DMS153 treated with DMSO at 0.1 percent for 48 hours (cell line): ENCODE measurements around the gene SNAP91.
"Not testable (repeated sequence)": the region's sequence is repeated elsewhere in the genome, so short reads cannot be mapped to it uniquely, and the experiment has no call there.

Experiments
- DNase-seq: peaks from one replicate; lab custom pipeline; 2025; ENCODE audit not compliant: unreplicated experiment; lab: John Stamatoyannopoulos, UW

The SNAP91 gene

GRCh38 chr6:83633609-83634008 is 75.3 kb downstream of the SNAP91 start:
- no peak for DNase-seq

- DNase-seq = no peak
Measured at GRCh38 chr6:83633149-83633548, 75.8 kb downstream of the SNAP91 start.

- DNase-seq = not testable (repeated sequence)
Measured at GRCh38 chr6:83629908-83630307, 79.0 kb downstream of the SNAP91 start.

GRCh38 chr6:83615025-83615999 is 93.6 kb downstream of the SNAP91 start:
- peak; percentile 50 for DNase-seq

- DNase-seq = no peak
Measured at GRCh38 chr6:83613378-83613777, 95.5 kb downstream of the SNAP91 start.

- DNase-seq = peak; percentile 51
Measured at GRCh38 chr6:83609248-83609647, 99.7 kb downstream of the SNAP91 start.

- DNase-seq = no peak
Measured at GRCh38 chr6:83605517-83605916, 103.4 kb downstream of the SNAP91 start.

GRCh38 chr6:83603551-83603950 is 105.3 kb downstream of the SNAP91 start:
- DNase-seq = no peak

GRCh38 chr6:83601119-83601518 is 107.8 kb downstream of the SNAP91 start:
- DNase-seq = no peak

- no peak for DNase-seq
Measured at GRCh38 chr6:83600459-83600858, 108.4 kb downstream of the SNAP91 start.

GRCh38 chr6:83597511-83597910 is 111.4 kb downstream of the SNAP91 start:
- no peak for DNase-seq

GRCh38 chr6:83597051-83597450 is 111.8 kb downstream of the SNAP91 start:
- DNase-seq = no peak

GRCh38 chr6:83594941-83595340 is 114.0 kb downstream of the SNAP91 start:
- no peak for DNase-seq

GRCh38 chr6:83593395-83593785 is 115.5 kb downstream of the SNAP91 start:
- DNase-seq = no peak

GRCh38 chr6:83592770-83593394 is 116.0 kb downstream of the SNAP91 start:
- no peak for DNase-seq

- no peak for DNase-seq
Measured at GRCh38 chr6:83590416-83590815, 118.5 kb downstream of the SNAP91 start.

- no peak for DNase-seq
Measured at GRCh38 chr6:83589076-83589475, 119.8 kb downstream of the SNAP91 start.

- no peak for DNase-seq
Measured at GRCh38 chr6:83578057-83578456, 130.8 kb downstream of the SNAP91 start.

- no peak for DNase-seq
Measured at GRCh38 chr6:83574783-83575182, 134.1 kb downstream of the SNAP91 start.

- DNase-seq = not testable (repeated sequence)
Measured at GRCh38 chr6:83571663-83572185, 137.2 kb downstream of the SNAP91 start.

- DNase-seq = no peak
Measured at GRCh38 chr6:83558975-83559374, 149.9 kb downstream of the SNAP91 start.

- no peak for DNase-seq
Measured at GRCh38 chr6:83556871-83557270, 152.0 kb downstream of the SNAP91 start.
